ENCODE measurements around the gene DNAJB4. TPM values are rescaled to one million over a fixed set of nuclear protein-coding genes. Genes with fewer than 3 reads are reported as not detected.

The DNAJB4 gene
- total RNA-seq, 1 experiment from 2014 or later = 26.0 TPM

DNA sequence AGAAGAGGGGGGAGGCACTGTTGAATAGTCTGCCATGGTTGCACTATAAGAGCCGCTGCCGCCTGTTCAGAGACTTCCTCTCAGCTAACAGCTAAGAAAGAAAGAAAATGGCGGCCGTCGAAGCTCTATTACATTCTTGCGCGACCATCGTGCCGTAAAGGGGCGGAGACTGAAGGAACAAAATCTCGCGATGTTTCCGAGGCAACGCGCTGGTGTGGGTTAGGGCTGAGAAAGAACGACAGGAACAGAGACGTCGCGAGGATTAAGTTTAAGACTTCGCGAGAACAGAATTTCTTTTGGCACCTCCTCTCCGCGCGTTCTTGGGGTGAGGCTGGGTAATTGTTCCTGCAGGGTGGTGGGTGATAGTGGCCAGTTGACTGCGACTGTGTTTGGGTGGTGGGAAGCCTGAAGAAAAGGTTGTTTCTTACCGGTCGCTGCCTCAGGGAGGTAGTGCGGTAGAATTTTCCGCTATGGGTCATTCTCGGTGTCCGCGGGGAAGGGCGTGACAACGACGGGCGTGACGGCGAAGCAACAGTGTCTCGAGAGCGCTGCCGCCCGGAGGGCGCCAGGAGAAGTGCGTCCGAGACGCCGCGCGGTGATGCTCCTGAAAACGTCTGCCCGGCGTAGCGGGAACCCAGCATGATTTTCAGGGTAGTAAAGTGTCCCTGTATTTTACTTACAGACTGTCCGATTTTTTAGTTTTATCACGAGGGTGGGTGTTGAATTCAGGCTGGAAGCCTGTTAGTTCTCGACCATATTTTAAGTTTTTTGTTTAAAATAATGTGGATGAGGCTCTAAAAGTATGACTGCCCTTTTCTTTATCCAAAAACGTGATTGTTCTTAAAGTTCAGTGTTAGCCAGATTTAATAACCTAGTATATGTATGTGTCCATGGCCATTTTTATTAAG, 25.5 kb upstream of the DNAJB4 start, which contains the start of gene FUBP1:
Gene FUBP1 (minus strand): TSS at position 104 of the 908 bp plus-strand sequence. CDS start 68 bp downstream, at position 36.
- peak within 1 kb of the TSS; percentile 100 for H3K9ac ChIP-seq (ENCODE audit: low read length)
- no peaks in the 10 kb centered on the region for H3K9me3 ChIP-seq (ENCODE audit: control insufficient read depth in 1 of 2, insufficient read depth in 1 of 2, low read depth in 1 of 2, low read length in 2 of 2)
- ChIA-PET CTCF (interaction anchor here (1.1 to 1.3 kb wide), 3 partner anchors 25 to 135 kb away, joined by 4 to 7 read pairs (median 5); partner anchors contain the start of gene DNAJB4), RAD21 (ENCODE audit: low non-redundant PET in 1 of 2, low total read pairs in 2 of 2, uncharacterized antibody in 2 of 2, unreplicated experiment in 2 of 2) (no interaction called here), POLR2A (interaction anchor here (0.8 to 6.1 kb wide), 7 partner anchors 9 to 132 kb away, joined by 3 to 129 read pairs (median 4); partner anchors contain the start of gene DNAJB4)
- H4K20me1 ChIP-seq (ENCODE audit: insufficient read depth) = peaks cover 21% of the 10 kb centered on the region; the same call in 1 of the 2 replicates
- H3K36me3 ChIP-seq (ENCODE audit: control insufficient read depth in 1 of 2, insufficient read depth in 2 of 2, low read length in 2 of 2) = peaks cover 8 to 26% of the 10 kb centered on the region in 2 experiments
- no peaks in the 10 kb centered on the region for H3K9me2 ChIP-seq (ENCODE audit: insufficient read depth)
- peaks cover 12 to 20% of the 10 kb centered on the region in 2 experiments for H3K4me1 ChIP-seq (ENCODE audit: control insufficient read depth in 1 of 2, insufficient read depth in 2 of 2, low read length in 2 of 2)
- peak within 1 kb of the TSS; percentile 83 for H3K4me2 ChIP-seq (ENCODE audit: low read length)
- H2AFZ ChIP-seq (ENCODE audit: low read depth, low read length, poor library complexity, severe bottlenecking) = peak within 1 kb of the TSS; percentile 48
- H3K27me3 ChIP-seq (ENCODE audit: insufficient read depth, low read length) = no peaks in the 10 kb centered on the region
- DNase-seq (ENCODE audit: low read depth, low spot score) (peak; percentile 99), ATAC-seq (peak; percentile 89)
- H3K27ac ChIP-seq (ENCODE audit: low read depth, low read length) = peak within 1 kb of the TSS; percentile 80
- intact Hi-C loops (cut with micrococcal nuclease) = loop anchor here (1.0 to 5.0 kb wide), 3 partner anchors 25 to 292 kb away; partner anchors contain the start of gene DNAJB4
- TSS peak; percentile 80 for BruUV-seq (replicated peaks)
- H3K79me2 ChIP-seq (ENCODE audit: insufficient read depth, low read length) = peaks cover 92% of the 10 kb centered on the region
- H3K4me3 ChIP-seq (replicated peaks in 1 of 2; ENCODE audit: low read depth in 1 of 2, low read length in 2 of 2) = peak within 1 kb of the TSS; percentile 99
- TF ChIP-seq POLR2AphosphoS5 (IDR thresholded peaks at IDR 0.05; ENCODE audit: low read depth, low read length) = peak; percentile 98
- TF ChIP-seq EZH2phosphoT487 (IDR thresholded peaks at IDR 0.05; ENCODE audit: borderline replicate concordance) = no peak
- 0 out of 2 replicates have a peak, but pooled peaks have one; percentile 8 for TF ChIP-seq FOSL1 (IDR thresholded peaks at IDR 0.05; ENCODE audit: low read depth)
- TF ChIP-seq POLR2A (IDR thresholded peaks at IDR 0.05; ENCODE audit: borderline replicate concordance, extremely low read depth, insufficient read depth, insufficient read length) = peak; percentile 91
- TF ChIP-seq CEBPB (IDR thresholded peaks at IDR 0.05; ENCODE audit: low read depth) = no peak
- TF ChIP-seq, protein P1, sequence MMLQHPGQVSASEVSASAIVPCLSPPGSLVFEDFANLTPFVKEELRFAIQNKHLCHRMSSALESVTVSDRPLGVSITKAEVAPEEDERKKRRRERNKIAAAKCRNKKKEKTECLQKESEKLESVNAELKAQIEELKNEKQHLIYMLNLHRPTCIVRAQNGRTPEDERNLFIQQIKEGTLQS (IDR thresholded peaks at IDR 0.05) = no peak
- TF ChIP-seq, protein P2, sequence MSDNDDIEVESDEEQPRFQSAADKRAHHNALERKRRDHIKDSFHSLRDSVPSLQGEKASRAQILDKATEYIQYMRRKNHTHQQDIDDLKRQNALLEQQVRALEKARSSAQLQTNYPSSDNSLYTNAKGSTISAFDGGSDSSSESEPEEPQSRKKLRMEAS (IDR thresholded peaks at IDR 0.05) = peak; percentile 54
- no peak for TF ChIP-seq ZFX (IDR thresholded peaks at IDR 0.05)
- TF ChIP-seq CBX3 (IDR thresholded peaks at IDR 0.05; ENCODE audit: low read depth) = no peak; the same call in 1 of the 2 replicates
- TF ChIP-seq, protein P3, sequence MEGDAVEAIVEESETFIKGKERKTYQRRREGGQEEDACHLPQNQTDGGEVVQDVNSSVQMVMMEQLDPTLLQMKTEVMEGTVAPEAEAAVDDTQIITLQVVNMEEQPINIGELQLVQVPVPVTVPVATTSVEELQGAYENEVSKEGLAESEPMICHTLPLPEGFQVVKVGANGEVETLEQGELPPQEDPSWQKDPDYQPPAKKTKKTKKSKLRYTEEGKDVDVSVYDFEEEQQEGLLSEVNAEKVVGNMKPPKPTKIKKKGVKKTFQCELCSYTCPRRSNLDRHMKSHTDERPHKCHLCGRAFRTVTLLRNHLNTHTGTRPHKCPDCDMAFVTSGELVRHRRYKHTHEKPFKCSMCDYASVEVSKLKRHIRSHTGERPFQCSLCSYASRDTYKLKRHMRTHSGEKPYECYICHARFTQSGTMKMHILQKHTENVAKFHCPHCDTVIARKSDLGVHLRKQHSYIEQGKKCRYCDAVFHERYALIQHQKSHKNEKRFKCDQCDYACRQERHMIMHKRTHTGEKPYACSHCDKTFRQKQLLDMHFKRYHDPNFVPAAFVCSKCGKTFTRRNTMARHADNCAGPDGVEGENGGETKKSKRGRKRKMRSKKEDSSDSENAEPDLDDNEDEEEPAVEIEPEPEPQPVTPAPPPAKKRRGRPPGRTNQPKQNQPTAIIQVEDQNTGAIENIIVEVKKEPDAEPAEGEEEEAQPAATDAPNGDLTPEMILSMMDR (IDR thresholded peaks at IDR 0.05 in 2 of 3, conservative IDR thresholded peaks at IDR 0.05 in 1 of 3; ENCODE audit: borderline replicate concordance in 1 of 3, insufficient read depth in 1 of 3, low read depth in 2 of 3, low read length in 2 of 3) = peak; percentile 48 to 56 (median 50); a peak in 5 of 6 replicates
- TF ChIP-seq RAD21 (IDR thresholded peaks at IDR 0.05; ENCODE audit: low read depth) = peak; percentile 47; the same call in 1 of the 2 replicates
- 0 out of 2 replicates have a peak, but pooled peaks have one; percentile 14 for TF ChIP-seq SRF (IDR thresholded peaks at IDR 0.05; ENCODE audit: low read depth)
- TF ChIP-seq, protein P4, sequence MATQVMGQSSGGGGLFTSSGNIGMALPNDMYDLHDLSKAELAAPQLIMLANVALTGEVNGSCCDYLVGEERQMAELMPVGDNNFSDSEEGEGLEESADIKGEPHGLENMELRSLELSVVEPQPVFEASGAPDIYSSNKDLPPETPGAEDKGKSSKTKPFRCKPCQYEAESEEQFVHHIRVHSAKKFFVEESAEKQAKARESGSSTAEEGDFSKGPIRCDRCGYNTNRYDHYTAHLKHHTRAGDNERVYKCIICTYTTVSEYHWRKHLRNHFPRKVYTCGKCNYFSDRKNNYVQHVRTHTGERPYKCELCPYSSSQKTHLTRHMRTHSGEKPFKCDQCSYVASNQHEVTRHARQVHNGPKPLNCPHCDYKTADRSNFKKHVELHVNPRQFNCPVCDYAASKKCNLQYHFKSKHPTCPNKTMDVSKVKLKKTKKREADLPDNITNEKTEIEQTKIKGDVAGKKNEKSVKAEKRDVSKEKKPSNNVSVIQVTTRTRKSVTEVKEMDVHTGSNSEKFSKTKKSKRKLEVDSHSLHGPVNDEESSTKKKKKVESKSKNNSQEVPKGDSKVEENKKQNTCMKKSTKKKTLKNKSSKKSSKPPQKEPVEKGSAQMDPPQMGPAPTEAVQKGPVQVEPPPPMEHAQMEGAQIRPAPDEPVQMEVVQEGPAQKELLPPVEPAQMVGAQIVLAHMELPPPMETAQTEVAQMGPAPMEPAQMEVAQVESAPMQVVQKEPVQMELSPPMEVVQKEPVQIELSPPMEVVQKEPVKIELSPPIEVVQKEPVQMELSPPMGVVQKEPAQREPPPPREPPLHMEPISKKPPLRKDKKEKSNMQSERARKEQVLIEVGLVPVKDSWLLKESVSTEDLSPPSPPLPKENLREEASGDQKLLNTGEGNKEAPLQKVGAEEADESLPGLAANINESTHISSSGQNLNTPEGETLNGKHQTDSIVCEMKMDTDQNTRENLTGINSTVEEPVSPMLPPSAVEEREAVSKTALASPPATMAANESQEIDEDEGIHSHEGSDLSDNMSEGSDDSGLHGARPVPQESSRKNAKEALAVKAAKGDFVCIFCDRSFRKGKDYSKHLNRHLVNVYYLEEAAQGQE (IDR thresholded peaks at IDR 0.05; ENCODE audit: low read depth) = no peak
- TF ChIP-seq, protein P5, sequence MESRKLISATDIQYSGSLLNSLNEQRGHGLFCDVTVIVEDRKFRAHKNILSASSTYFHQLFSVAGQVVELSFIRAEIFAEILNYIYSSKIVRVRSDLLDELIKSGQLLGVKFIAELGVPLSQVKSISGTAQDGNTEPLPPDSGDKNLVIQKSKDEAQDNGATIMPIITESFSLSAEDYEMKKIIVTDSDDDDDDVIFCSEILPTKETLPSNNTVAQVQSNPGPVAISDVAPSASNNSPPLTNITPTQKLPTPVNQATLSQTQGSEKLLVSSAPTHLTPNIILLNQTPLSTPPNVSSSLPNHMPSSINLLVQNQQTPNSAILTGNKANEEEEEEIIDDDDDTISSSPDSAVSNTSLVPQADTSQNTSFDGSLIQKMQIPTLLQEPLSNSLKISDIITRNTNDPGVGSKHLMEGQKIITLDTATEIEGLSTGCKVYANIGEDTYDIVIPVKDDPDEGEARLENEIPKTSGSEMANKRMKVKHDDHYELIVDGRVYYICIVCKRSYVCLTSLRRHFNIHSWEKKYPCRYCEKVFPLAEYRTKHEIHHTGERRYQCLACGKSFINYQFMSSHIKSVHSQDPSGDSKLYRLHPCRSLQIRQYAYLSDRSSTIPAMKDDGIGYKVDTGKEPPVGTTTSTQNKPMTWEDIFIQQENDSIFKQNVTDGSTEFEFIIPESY (IDR thresholded peaks at IDR 0.05; ENCODE audit: extremely low read depth, insufficient replicate concordance, low read length) = peak; percentile 99
- TF ChIP-seq ELF1 (IDR thresholded peaks at IDR 0.05; ENCODE audit: borderline replicate concordance, low read depth) = no peak
- TF ChIP-seq SP1 (IDR thresholded peaks at IDR 0.05; ENCODE audit: low read depth) = peak; percentile 39; the same call in 1 of the 2 replicates
- peak; percentile 79 for TF ChIP-seq SIN3A (IDR thresholded peaks at IDR 0.05; ENCODE audit: low read depth)
- TF ChIP-seq EZH2 (IDR thresholded peaks at IDR 0.05) = no peak

All from HCT116 (cell line).